ENCODE measurements around the gene USP54. TPM values are rescaled to one million over a fixed set of nuclear protein-coding genes. Genes with fewer than 3 reads are reported as not detected.

The USP54 gene
- total and polyA plus RNA-seq, 2 of the 13 experiments (the other 11 are each of a cell fraction or from before 2014, with no cell fraction given): 18.1 to 25.0 TPM

DNA sequence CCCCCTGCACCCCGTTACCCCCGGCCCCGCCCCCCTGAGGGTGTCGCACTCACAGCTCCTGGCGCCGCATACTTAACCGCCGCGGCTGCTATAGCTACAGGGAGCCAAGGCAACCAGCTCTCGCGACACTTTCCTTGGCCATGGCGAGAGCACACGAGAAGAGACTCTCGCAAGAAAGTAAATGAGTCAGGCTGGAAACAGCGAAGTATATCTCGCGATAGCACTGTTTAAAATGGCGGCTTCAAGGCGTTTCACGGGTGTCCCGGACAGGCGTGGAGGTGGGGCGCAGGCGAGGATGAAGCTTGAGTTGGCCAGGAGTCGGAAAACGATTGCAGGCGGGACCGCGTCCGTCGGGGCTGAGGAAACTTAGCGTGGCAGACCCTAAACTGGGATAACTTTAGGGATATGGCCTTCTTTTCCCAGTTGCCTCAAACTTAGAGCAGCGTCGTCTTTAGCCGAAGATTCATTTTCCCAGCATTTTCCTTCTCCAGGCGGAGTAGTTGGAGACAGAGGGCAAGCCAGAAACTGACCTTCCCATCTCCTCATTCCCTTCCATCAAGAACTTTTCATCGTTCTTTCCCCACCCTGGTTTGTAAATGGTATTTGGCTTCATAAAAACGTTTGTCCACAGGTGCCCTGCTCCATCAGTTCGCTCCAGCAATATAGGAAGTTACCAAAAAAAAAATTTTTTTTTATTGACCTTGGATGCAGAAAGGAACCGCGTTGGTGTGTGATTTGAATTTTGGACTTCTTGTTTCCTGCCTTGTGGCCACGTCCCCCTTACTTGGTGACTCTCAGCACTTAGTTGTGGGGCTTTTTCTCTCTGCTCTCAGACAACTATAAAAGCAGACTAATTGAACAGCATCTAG lies 35.0 kb upstream of the USP54 start (continued):
- TF ChIP-seq, protein P1, sequence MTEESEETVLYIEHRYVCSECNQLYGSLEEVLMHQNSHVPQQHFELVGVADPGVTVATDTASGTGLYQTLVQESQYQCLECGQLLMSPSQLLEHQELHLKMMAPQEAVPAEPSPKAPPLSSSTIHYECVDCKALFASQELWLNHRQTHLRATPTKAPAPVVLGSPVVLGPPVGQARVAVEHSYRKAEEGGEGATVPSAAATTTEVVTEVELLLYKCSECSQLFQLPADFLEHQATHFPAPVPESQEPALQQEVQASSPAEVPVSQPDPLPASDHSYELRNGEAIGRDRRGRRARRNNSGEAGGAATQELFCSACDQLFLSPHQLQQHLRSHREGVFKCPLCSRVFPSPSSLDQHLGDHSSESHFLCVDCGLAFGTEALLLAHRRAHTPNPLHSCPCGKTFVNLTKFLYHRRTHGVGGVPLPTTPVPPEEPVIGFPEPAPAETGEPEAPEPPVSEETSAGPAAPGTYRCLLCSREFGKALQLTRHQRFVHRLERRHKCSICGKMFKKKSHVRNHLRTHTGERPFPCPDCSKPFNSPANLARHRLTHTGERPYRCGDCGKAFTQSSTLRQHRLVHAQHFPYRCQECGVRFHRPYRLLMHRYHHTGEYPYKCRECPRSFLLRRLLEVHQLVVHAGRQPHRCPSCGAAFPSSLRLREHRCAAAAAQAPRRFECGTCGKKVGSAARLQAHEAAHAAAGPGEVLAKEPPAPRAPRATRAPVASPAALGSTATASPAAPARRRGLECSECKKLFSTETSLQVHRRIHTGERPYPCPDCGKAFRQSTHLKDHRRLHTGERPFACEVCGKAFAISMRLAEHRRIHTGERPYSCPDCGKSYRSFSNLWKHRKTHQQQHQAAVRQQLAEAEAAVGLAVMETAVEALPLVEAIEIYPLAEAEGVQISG (CRISPR knock-in tag; IDR thresholded peaks at IDR 0.05): no peak
- TF ChIP-seq ARNT (IDR thresholded peaks at IDR 0.05) (no peak), ZNF121 (CRISPR knock-in tag; IDR thresholded peaks at IDR 0.05) (no peak), ZNF672 (CRISPR knock-in tag; IDR thresholded peaks at IDR 0.05) (no peak), STAT5B (CRISPR knock-in tag; IDR thresholded peaks at IDR 0.05) (no peak), TP53 (CRISPR knock-in tag; conservative IDR thresholded peaks at IDR 0.05) (no peak), PRMT3 (CRISPR knock-in tag; IDR thresholded peaks at IDR 0.05; ENCODE audit: borderline replicate concordance, low read depth) (no peak), NR2F6 (IDR thresholded peaks at IDR 0.05) (no peak), NR2F6 (CRISPR knock-in tag; IDR thresholded peaks at IDR 0.05) (peak; percentile 23; the same call in 1 of the 2 replicates), ZNF547 (CRISPR knock-in tag; IDR thresholded peaks at IDR 0.05) (no peak), HNF4G (IDR thresholded peaks at IDR 0.05; ENCODE audit: borderline replicate concordance, low read depth, low read length) (no peak), HNF4G (CRISPR knock-in tag; IDR thresholded peaks at IDR 0.05; ENCODE audit: borderline replicate concordance, low read depth) (no peak), FLYWCH1 (CRISPR knock-in tag; IDR thresholded peaks at IDR 0.05) (no peak), SSRP1 (CRISPR knock-in tag; IDR thresholded peaks at IDR 0.05) (no peak)
- TF ChIP-seq, protein P2, sequence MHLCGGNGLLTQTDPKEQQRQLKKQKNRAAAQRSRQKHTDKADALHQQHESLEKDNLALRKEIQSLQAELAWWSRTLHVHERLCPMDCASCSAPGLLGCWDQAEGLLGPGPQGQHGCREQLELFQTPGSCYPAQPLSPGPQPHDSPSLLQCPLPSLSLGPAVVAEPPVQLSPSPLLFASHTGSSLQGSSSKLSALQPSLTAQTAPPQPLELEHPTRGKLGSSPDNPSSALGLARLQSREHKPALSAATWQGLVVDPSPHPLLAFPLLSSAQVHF (CRISPR knock-in tag; IDR thresholded peaks at IDR 0.05): no peak; the same call in 1 of the 2 replicates
- TF ChIP-seq, protein P3, sequence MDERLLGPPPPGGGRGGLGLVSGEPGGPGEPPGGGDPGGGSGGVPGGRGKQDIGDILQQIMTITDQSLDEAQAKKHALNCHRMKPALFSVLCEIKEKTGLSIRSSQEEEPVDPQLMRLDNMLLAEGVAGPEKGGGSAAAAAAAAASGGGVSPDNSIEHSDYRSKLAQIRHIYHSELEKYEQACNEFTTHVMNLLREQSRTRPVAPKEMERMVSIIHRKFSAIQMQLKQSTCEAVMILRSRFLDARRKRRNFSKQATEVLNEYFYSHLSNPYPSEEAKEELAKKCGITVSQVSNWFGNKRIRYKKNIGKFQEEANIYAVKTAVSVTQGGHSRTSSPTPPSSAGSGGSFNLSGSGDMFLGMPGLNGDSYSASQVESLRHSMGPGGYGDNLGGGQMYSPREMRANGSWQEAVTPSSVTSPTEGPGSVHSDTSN (CRISPR knock-in tag; IDR thresholded peaks at IDR 0.05): no peak
- TF ChIP-seq, protein P4, sequence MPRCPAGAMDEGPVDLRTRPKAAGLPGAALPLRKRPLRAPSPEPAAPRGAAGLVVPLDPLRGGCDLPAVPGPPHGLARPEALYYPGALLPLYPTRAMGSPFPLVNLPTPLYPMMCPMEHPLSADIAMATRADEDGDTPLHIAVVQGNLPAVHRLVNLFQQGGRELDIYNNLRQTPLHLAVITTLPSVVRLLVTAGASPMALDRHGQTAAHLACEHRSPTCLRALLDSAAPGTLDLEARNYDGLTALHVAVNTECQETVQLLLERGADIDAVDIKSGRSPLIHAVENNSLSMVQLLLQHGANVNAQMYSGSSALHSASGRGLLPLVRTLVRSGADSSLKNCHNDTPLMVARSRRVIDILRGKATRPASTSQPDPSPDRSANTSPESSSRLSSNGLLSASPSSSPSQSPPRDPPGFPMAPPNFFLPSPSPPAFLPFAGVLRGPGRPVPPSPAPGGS (CRISPR knock-in tag; IDR thresholded peaks at IDR 0.05): no peak; the same call in 1 of the 2 replicates
- TF ChIP-seq, protein P5, sequence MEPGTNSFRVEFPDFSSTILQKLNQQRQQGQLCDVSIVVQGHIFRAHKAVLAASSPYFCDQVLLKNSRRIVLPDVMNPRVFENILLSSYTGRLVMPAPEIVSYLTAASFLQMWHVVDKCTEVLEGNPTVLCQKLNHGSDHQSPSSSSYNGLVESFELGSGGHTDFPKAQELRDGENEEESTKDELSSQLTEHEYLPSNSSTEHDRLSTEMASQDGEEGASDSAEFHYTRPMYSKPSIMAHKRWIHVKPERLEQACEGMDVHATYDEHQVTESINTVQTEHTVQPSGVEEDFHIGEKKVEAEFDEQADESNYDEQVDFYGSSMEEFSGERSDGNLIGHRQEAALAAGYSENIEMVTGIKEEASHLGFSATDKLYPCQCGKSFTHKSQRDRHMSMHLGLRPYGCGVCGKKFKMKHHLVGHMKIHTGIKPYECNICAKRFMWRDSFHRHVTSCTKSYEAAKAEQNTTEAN (CRISPR knock-in tag; conservative IDR thresholded peaks at IDR 0.05): no peak
